IPS-18c (cell line): ENCODE results near the gene ALCAM.

ENCODE experiments used
- H3K4me3 ChIP-seq: 2 replicates; pipeline ENCODE4 v1.7.0; 2013; ENCODE audit warnings: low read depth, mild to moderate bottlenecking, low read length, moderate library complexity; ENCODE audit not compliant: insufficient read depth
- H3K9me3 ChIP-seq: one replicate; pipeline ENCODE4 v1.6.1; 2013; ENCODE audit warnings: mild to moderate bottlenecking, low read length, moderate library complexity; ENCODE audit not compliant: control insufficient read depth, insufficient read depth

Gene ALCAM

DNA sequence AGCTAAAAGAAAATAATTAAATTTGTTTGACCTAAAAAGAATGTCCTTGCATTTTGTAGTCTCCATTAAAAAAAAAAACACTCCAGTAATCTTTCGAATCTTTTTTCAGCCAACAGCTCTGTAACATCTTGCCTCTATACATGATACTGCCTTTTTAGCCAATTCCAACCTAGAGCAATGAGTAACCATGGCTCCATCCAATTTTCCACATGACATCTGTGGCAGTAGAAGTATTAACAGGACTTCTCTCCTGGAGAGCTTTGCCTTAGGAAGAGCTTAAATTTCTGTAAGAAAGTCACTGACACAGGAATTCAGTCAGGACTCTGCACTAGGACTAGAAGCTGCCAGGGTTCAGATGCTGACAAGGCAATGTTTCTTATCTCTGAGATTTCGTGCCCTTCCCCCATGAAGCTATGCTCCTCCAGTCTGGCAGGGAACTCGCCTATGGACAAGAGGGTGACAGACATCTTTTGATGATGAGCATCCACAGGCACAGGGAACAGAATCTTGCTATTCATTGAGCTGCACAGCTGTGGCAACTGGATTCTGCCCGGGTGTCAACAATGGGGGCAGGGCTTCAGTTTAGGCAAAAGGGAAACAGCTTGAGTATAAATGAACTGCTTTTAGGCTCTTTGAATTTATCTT, 81.8 kb downstream of the ALCAM start:
- no peaks in the 10 kb centered on the region for H3K9me3 ChIP-seq
- no peak overlapping the region for H3K4me3 ChIP-seq

DNA sequence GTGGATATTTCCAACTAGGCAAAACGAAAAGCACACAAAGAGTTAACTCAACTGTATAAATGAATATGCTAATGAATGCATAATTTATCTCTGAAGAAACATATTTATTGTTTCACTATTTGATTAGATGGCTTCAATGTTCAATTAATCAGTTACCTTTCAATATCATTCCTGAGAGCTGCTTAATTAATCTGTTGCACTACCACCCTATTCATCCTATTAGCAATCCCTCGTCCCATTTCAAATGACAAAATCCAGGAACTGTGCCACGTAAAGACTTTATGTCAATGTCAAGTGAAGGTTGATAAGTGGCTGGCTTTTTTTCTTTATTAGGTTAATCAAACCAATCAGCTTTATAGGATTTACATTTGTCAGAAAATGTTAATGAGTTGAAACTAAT, 82.7 kb downstream of the ALCAM start:
- H3K9me3 ChIP-seq: no peaks in the 10 kb centered on the region
- no peak overlapping the region for H3K4me3 ChIP-seq

DNA sequence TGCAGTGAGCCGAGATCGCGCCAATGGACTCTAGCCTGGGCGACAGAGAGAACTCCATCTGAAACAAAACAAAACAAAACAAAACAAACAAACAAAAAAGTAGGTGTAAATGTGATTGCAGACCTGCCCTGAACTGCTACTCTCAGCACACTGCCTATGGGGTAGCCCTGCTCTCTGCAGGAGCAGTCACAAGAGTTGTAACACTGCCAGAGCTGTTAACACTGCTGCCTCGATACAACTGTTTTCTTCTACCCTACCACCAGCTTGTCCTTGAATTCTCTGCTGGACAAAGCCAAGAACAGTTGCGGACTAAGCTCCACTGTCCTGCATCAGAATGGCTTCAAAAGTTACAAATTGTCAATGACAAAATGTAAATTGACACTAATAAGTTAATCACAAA, 89.3 kb downstream of the ALCAM start:
- Histone ChIP-seq H3K4me3 (no peak overlapping the region), H3K9me3 (no peaks in the 10 kb centered on the region)

DNA sequence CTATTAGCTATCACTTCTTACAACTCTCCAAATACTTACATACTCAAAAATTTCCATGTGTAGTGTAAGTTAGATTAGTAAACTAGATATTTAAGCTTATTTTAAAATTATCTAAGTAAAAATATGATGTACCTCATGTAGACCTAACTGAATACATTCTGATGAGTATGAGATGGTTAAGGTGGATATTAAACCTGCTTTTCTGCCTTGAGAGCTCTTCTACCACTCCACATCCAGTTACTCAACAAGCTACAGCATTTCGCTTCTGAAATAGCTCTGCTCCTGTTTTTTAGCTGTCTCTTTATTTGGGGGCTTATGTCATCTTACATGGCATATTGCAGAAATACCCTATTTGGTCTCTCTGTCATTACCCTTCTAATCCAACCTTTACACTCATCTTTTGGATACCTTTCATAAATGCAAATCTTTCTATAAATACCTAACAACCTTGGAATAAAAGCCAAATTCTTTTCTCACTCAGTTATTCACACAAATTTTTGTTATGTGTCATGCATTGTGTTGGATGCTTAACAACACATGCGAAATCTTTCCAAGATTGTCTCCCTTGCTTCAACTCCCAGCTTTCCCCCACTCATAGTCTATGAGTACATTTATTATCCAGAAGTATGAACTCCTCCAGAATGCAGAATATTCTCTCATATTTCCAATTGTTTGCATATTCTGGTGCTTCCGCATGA, 92.0 kb downstream of the ALCAM start:
- Histone ChIP-seq H3K4me3 (no peak overlapping the region), H3K9me3 (no peaks in the 10 kb centered on the region)

DNA sequence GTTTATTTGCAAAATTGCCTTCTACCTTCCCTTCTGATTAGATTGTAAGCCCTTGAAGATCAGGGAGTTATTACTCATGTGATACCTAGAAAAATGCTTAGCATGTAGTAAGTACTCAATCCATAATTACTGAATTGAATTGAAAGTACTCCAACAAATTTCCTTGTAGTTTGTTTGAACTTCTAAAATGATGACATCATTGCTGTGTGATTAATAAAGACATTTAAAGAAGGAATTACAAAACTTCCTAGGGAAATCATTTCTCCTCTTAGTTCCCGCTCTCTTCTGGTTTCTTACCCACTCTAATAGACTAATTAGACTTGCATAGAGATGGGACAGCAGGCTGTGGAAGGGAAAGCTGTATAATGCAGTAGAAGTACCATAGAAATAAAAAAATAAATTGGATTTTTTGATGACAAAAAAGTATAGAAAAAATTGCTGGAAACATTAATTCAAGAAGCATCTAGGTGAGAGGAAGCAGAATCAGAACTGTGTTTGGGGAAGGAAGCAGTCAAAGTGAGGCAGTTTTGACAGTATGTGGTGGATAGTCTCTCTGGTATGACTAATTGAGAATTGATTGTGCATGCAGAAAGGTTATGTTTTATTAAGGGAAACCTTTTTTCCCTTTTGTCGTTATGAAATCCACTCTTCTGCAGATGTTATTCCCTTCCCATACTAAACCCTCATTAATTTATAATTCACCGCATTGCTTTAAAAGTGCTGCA, 93.0 kb downstream of the ALCAM start:
- no peaks in the 10 kb centered on the region for H3K9me3 ChIP-seq
- H3K4me3 ChIP-seq: no peak overlapping the region

DNA sequence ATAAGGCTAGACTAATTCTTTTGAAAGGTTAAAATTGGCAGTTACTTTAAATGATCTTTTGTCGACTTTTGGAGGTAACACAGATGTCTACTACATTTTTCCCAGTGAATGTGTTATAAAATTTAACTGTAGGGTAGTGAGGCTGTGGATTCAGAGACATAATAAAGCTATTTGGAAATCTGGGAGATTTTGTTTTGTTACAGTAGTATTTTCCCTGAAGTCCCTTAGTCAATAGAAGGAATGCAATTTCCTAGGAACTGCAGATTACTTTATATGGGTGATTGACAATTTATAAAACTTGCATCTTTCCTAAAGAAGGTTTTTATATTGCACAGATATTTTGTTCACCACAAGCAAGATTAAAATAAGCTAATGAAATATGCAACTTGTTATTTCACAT, 96.9 kb downstream of the ALCAM start:
- H3K4me3 ChIP-seq: no peak overlapping the region
- no peaks in the 10 kb centered on the region for H3K9me3 ChIP-seq

DNA sequence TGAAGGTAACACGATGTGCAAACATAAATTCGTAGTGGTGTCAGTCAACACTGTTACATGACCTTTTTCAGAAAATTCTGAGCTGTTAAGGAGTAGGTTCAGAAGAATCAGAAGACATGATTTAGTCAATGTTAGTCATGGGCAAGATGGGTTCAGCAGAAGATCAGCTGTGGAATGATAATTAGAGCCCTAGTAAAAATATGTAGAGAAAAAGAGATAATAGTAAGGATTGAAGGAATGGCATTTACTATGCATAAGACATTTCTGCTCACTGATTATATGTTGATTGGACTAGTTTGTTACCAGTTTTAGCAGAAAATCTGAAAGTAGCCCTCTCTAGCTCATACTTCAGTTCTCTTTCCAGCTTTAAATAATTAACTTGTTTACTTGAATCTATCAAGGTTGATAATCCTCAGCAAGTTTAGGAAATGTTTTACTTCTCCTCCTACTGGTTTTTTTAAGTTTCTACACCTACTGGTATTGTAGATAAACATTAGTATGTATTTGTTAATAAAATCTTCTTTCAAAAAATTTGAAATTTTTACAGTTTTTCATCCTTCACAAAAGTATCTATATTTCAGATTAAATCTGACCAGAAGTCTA, 98.6 kb downstream of the ALCAM start:
- Histone ChIP-seq H3K9me3 (no peaks in the 10 kb centered on the region), H3K4me3 (no peak overlapping the region)

DNA sequence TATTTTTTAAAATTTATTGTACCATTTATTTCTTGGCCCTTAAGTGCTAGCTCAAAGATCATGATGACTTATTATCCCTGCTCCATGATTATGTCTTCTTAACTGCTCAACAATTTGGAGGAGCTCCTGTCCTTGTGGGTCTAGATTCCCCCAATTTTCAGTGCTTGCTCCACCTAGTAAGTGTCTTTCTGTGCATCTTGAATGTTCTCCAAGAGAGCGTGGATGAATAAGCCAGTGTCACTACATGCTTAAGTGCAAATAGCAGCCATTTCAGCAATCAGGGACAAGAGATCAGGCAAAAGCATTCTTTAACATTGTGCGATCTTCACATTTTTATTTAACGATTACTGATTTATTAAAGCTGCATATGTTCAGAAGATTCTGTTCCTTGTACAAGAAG, 99.4 kb downstream of the ALCAM start:
- no peaks in the 10 kb centered on the region for H3K9me3 ChIP-seq
- no peak overlapping the region for H3K4me3 ChIP-seq

DNA sequence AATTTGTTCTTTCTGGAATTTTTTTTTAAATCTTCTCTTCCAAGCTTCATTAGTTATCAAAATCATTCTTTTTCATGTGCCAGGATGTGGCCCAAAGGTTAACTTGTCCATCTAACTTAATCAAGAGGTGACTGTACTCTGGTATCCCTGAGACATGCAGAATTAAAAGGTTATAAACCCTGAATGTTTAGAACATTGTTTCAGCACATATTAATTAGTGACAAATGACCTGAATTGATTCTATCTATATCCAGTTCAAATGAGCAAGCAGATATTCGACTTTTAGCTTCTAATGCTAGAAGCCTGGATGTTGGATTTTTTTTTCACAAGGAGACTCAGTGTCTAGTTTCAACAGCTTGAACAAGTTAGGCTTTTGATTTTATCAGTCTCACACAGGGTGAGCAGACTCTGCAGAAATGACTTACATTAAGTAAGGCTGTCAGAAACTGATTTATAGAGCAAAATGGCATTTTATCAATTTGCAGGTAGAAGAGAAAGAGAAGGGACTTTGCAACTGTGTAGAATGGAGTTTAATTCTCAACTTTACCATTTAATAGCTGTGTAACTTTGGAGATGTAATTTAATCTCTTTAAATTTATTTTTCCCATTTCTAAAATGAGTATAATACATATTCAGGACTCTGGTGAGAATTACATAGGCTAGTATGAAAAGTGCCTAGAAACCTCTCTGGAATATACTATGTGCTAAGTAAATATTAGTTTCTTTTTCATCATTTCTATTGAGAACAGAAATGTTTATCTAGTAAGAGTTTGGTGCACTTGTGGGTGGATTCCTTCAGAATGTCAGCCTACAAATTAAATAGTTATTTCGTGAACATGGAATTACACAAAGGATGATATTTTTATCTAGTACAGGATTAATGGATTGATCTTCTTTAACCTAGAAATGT, 100.0 kb downstream of the ALCAM start:
- H3K4me3 ChIP-seq: no peak overlapping the region
- H3K9me3 ChIP-seq: no peaks in the 10 kb centered on the region

DNA sequence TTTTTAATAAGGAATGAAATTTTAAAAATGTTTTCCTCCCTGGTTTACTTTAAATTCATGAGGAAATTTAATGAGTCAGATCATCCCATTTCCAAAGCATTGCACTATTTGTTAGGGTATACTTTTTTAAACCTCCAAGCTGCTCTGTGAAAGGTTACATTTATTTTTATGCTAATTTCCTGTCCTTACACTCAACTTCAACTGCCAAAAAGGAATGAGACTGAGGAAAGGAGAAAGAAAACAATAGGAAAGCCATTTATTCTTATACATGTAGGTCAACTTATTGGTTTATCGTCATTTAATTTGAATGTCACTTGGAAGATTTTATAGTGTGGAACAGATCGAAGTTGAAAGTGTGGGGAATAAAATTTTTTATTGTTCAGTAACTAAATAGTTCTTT, 104.1 kb downstream of the ALCAM start:
- H3K4me3 ChIP-seq: no peak overlapping the region
- no peaks in the 10 kb centered on the region for H3K9me3 ChIP-seq

DNA sequence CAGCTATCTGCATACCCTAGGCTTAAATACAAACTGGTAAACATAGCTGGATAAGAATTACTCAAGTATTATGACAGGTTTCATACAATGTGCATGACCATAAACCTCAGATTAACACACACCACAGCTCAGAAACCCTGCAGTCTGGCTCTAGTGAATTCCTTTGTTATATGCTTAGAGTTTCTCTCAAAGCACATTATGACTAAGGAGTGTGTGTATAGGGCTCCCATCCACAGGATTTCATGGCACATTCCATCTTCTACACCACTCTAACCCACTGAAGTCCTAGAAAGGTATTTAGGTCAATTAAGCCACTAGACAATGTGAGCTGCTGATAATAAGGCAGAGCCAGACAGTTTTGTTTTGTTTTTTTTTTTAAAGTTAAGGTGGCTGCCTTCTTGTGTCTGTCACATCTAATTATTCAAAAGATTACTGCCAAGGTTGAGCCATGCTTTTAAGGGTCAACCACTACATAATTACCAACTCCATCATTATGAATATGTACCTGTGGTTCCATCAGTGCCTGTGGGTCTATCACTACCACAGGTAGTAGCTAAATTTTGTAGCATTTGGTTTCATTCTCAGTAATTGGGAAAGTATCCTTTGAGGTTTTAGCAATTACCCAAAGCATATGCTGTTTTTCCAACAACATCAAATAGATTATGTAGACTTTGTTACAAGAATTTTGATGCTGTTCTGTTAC, 107.0 kb downstream of the ALCAM start:
- H3K4me3 ChIP-seq: no peak overlapping the region
- H3K9me3 ChIP-seq: no peaks in the 10 kb centered on the region

DNA sequence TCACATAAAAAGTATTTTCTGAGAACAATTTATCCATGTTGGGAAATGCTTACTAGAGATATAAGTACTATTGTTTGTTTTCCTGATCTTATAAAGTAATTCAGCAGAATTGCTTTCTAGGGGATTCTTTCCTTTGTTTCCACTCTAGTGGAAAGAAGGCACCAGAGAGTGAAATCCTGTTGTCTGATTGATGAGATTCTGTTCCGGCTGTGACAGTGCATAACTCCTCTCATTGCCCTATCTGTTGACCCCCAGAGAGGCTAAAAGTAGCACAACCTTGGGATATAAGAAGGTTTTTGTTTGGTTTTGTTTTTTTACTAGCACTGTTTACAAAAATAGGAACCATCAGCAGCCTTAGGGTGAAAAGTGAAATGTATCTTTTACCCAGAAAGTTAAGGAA, 114.1 kb downstream of the ALCAM start:
- Histone ChIP-seq H3K4me3 (no peak overlapping the region), H3K9me3 (no peaks in the 10 kb centered on the region)

DNA sequence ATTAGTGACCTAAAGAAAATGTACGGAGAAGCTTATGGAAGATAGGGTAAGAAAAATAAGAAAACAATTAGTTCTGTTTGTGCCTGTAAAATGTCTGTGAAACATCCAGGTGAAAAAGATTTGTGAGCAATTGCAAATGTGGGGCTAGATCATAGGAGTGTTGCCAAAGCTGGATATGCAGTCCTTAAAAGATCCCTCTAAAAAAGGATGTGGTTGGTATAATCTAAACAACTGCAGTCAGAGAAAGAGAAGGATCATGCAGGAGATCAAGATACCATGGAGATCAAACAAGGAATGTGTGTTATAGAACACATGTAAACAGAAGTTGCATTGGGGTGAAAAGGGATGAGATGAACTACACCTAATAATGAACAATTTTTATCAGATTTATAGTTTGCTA, 116.8 kb downstream of the ALCAM start:
- Histone ChIP-seq H3K9me3 (peaks cover 2% of the 10 kb centered on the region), H3K4me3 (no peak overlapping the region)

DNA sequence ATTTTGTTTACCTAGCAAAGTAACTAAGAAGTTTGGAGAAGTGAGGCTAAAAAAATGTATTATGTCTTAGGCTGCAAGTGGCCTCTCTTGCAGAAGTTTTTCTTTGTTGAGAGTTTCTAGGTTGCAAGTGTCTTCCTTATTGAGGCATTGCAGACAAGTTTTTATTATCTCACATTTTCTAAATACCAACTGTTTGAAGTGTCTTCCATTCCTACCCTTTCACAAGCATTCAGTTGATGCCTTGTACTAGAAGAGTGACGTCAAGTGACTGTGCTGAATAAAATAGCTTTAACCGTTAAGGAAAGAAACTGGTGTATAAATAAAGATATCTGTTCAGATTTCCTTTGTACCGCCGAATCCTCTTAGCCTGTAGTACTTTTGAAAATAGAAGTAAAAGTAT, 123.3 kb downstream of the ALCAM start:
- Histone ChIP-seq H3K4me3 (no peak overlapping the region), H3K9me3 (peaks cover 11% of the 10 kb centered on the region)

DNA sequence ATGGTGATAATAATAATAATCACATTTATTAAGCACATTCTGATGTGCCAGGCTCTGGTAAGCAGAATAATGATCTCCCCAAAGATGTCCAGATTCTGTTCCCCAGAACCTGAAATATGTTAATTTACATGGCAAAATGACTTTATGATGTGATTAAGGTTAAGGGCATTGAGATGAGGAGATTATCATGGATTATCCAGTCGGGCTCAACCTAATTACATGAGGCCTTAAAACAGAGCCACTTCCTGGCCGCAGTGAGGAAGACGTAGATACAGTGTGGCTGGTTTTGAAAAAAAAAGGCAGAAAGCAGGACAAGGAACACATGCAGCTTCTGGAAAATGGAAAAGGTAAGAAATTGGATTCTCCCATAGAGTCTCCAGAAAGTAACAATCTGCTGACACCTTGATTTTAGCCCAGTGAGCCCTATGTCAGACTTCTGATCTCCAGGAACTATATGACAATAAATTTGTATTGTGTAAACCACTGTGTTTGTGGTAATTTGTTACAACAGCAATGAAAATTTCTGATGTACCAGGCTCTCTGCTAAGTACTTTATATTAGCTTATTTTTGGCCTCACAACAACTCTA, 126.7 kb downstream of the ALCAM start:
- Histone ChIP-seq H3K4me3 (no peak overlapping the region), H3K9me3 (peaks cover 9% of the 10 kb centered on the region)

DNA sequence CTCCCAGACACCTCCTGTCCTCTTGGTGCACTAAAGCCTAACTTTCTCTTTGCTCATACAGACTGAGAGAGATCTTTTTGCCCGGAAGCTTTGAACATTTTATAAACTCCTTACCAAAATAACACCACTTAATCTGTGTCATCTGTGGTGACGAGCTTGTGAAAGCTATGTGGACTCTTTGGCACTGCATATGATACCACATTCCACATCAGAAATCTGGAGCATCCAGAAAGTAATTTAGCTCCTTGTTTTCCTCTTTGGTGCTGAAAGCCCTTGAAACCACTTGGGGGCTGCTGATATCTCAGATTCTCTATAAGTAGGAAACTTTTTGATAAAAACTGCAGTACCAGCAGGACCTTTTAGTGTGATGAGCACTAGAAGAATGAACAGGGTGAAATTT, 128.3 kb downstream of the ALCAM start:
- H3K9me3 ChIP-seq: peaks cover 9% of the 10 kb centered on the region

More for the DNA sequence above, 128.3 kb downstream of the ALCAM start:
- no peak overlapping the region for H3K4me3 ChIP-seq
